Ovary (tissue), 3 donors: ENCODE measurements around the gene GATD1.

ENCODE experiments used
- CTCF ChIP-seq, 3 donors: fragments of 450-650 bp in 2 of 3; fragments of 200-600 bp in 1 of 3; IDR thresholded peaks; one replicate each; pipeline versions ENCODE4 v1.5.1 to v1.8.0; 2016 to 2022; ENCODE audit warnings: antibody characterized with exemption in 3 of 3, mild to moderate bottlenecking in 1 of 3
- POLR2A ChIP-seq: fragments of 450-650 bp; IDR thresholded peaks from one replicate; pipeline ENCODE4 v1.6.1; 2017; ENCODE audit warnings: antibody characterized with exemption, mild to moderate bottlenecking, moderate library complexity
- donor health status: DM: no; HTN: no; CAD: no.

GRCh38 chr11:720642-721246 lies 56.5 kb downstream of the GATD1 start:
- no peak for TF ChIP-seq POLR2A
- no peak for TF ChIP-seq CTCF (IDR thresholded peaks at IDR 0.05)
